Mucosa of descending colon (tissue), 3 donors: ENCODE data around the gene FAHD1. TPM values are rescaled to one million over a fixed set of nuclear protein-coding genes. Genes with fewer than 3 reads are reported as not detected.

Experiments
- ATAC-seq: fragments of 200-7000 bp; cut with Tn5 transposase; one replicate; pipeline ENCODE4 v1.9.1; 2020; ENCODE audit warnings: mild to moderate bottlenecking, moderate library complexity
- DNase-seq, 3 donors: peaks; one replicate each; pipeline ENCODE4 v3.0.0-alpha.2; 2020
- H3K36me3 ChIP-seq: fragments of 200-600 bp; one replicate; pipeline ENCODE4 v1.8.0; 2021; ENCODE audit warnings: low read depth, mild to moderate bottlenecking
- H3K4me1 ChIP-seq: fragments of 200-600 bp; one replicate; pipeline ENCODE4 v1.8.0; 2021; ENCODE audit warnings: low read depth, mild to moderate bottlenecking
- H3K4me3 ChIP-seq: fragments of 200-600 bp; one replicate; pipeline ENCODE4 v1.8.0; 2021; ENCODE audit warnings: mild to moderate bottlenecking
- H3K9me3 ChIP-seq: fragments of 200-600 bp; one replicate; pipeline ENCODE4 v1.8.0; 2021; ENCODE audit warnings: mild to moderate bottlenecking
- CTCF ChIP-seq: fragments of 200-600 bp; IDR thresholded peaks from one replicate; pipeline ENCODE4 v1.8.0; 2022; ENCODE audit warnings: antibody characterized with exemption, mild to moderate bottlenecking
- intact Hi-C, 2 donors: fragments of 100-400 bp; cut with DNase I in 1 of 2; cut with micrococcal nuclease in 1 of 2; formaldehyde crosslinking; loops; one replicate each; pipeline versions ENCODE4 v1.11.0 to v1.11.1; 2022; cut with DNase I, micrococcal nuclease
- total RNA-seq, 3 donors: library from RNA; stranded (reverse); fragmentation: NEBNext Ultra II Directional in 2 of 3; extraction: Animal tissue kit (Norgen Biotek cat#: 25700) in 2 of 3; gene quantifications; one replicate each; pipeline versions ENCODE4 v1.2.1 to v1.2.4, GENCODE V29; 2021 to 2023
- donor health status: DM: no; HTN: no; CAD: no; lungs with moderate emphysema.
- donor health status: DM: no; HTN: no; CAD: no.
- donor health status: DM: no; HTN: yes; CAD: no.

FAHD1 gene
- total RNA-seq, 3 donors from 2014 or later: 31.4 to 59.6 (median 54.6) TPM

GRCh38 chr16:1819611-1820010 lies 7.4 kb upstream of the FAHD1 start:
- intact Hi-C loops: no loop called here
- no peak for ATAC-seq

GRCh38 chr16:1820096-1820945 lies 6.7 kb upstream of the FAHD1 start:
- Histone ChIP-seq H3K4me1 (peaks cover 3% of the 10 kb centered on the region), H3K36me3 (peaks cover 10% of the 10 kb centered on the region), H3K4me3 (no peak overlapping the region), H3K9me3 (no peaks in the 10 kb centered on the region)
- ATAC-seq: no peak
- DNase-seq: no peak
- no peak for TF ChIP-seq CTCF
- intact Hi-C loops: no loop called here

More at GRCh38 chr16:1819611-1820010, 7.4 kb upstream of the FAHD1 start:
- no peak for DNase-seq
- TF ChIP-seq CTCF: no peak
- Histone ChIP-seq H3K4me1 (no peaks in the 10 kb centered on the region), H3K9me3 (no peaks in the 10 kb centered on the region), H3K4me3 (no peak overlapping the region), H3K36me3 (peaks cover 10% of the 10 kb centered on the region)

GRCh38 chr16:1820946-1821290 lies 6.1 kb upstream of the FAHD1 start:
- no peak overlapping the region for H3K4me3 ChIP-seq
- H3K36me3 ChIP-seq: peaks cover 10% of the 10 kb centered on the region
- H3K9me3 ChIP-seq: no peaks in the 10 kb centered on the region
- TF ChIP-seq CTCF: no peak
- DNase-seq (no peak), ATAC-seq (no peak)
- H3K4me1 ChIP-seq: peaks cover 7% of the 10 kb centered on the region
- intact Hi-C loops: no loop called here

- DNase-seq (no peak), ATAC-seq (no peak)
- Histone ChIP-seq H3K36me3 (peaks cover 5% of the 10 kb centered on the region), H3K9me3 (no peaks in the 10 kb centered on the region), H3K4me3 (no peak overlapping the region), H3K4me1 (peaks cover 7% of the 10 kb centered on the region)
- no peak for TF ChIP-seq CTCF
- intact Hi-C loops: no loop called here
Observed at GRCh38 chr16:1821861-1822611, 5.0 kb upstream of the FAHD1 start.

GRCh38 chr16:1822801-1823200 lies 4.2 kb upstream of the FAHD1 start:
- DNase-seq (peak in 1 of 3 donors; percentile 24), ATAC-seq (no peak)
- Histone ChIP-seq H3K9me3 (no peaks in the 10 kb centered on the region), H3K4me1 (peaks cover 9% of the 10 kb centered on the region), H3K4me3 (no peak overlapping the region), H3K36me3 (peaks cover 5% of the 10 kb centered on the region)
- no peak for TF ChIP-seq CTCF
- intact Hi-C loops: no loop called here
